ENCODE data around the gene ANKS3. TPM values are rescaled to one million over a fixed set of nuclear protein-coding genes. Genes with fewer than 3 reads are reported as not detected.

The ANKS3 gene
- total and polyA plus RNA-seq, 10 of the 15 experiments (the other 5 are each of a cell fraction or from before 2014, with no cell fraction given): 0.29 to 14.2 (median 8.5) TPM

DNA sequence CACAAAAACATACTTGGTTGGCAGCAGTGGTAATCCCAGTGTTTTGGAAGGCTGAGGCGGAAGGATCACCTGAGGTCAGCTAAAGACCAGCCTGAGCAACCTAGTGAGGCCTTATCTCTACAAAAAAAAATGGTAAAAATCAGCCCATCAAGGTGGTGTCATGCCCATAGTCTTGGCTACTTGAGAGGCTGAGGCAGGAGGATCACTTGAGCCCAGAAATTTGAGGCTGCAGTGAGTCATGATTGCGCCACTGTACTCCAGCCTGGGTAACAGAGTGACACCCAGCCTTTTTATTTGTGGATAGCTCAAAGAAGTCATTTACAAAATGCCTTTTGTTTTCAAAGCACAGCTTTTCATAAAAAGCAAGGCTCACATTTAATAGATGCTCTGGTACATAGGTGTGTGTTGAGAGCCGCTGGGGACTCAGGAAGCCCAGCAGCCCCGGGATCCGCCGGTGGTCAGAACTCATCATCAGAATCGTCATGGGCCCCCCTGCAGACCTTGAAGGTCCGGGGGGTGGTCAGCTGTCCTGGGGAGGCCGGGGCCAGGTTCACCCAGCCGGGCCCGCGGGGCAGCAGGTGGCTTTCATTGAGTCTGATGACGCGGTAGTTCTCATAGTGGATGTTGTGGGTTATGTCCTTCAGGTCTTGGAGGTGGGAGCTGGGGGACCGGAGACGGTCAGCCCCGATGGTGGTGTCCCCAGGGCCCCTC, 43.4 kb upstream of the ANKS3 start:
- H3K27me3 ChIP-seq (replicated peaks in 1 of 2; ENCODE audit: control insufficient read depth in 2 of 2, insufficient read depth in 2 of 2, low read length in 1 of 2): no peaks in the 10 kb centered on the region

DNA sequence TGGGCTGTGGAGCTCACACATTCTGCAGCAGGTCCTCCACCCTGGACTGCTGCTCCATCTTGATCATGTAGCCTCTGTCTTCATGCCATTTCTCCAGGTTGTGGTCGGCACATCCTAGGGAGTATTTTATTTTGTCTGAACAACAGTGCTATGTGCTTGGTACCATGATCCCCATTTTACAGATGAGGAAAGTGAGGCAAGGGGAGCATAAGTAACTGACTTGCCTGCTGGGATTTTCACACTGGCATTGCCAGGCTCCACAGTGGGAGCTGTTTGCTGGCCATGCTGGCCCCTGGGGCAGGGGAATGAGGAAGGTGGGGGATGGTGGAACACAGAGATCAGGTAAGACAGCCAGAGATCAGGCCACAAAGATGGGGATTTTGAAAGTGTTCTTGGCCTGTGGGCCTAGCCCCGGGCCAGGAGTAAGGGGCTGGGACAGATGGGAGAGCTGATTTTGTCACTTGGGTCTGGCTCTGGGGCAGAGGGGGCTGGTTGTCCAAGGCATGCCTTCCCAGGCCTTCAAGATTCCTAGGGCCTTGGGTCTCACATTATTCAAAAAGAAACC, 42.2 kb upstream of the ANKS3 start:
- H3K27ac ChIP-seq (ENCODE audit: control insufficient read depth, insufficient read depth): no peak overlapping the region
- DNase-seq (ENCODE audit: low read depth, low spot score): no peak
- H4K20me1 ChIP-seq (ENCODE audit: control insufficient read depth, insufficient read depth): no peaks in the 10 kb centered on the region
- POLR2A ChIA-PET: no interaction called here
- H3K4me2 ChIP-seq (ENCODE audit: control insufficient read depth, insufficient read depth): no peak overlapping the region
- H3K36me3 ChIP-seq (ENCODE audit: control insufficient read depth in 2 of 2, insufficient read depth in 2 of 2, low read length in 1 of 2): no peaks in the 10 kb centered on the region
- BruUV-seq (replicated peaks): no TSS peak
- no peaks in the 10 kb centered on the region for H3K9me3 ChIP-seq (replicated peaks; ENCODE audit: control insufficient read depth, insufficient read depth, low read length)
- H3K4me1 ChIP-seq (ENCODE audit: control insufficient read depth, insufficient read depth, low read length): no peaks in the 10 kb centered on the region
- in situ Hi-C loops (cut with MboI) (no loop called here), intact Hi-C loops (cut with micrococcal nuclease; ENCODE audit: unreplicated experiment) (no loop called here)
- FAIRE-seq: no peak
- no peaks in the 10 kb centered on the region for H3K79me2 ChIP-seq (ENCODE audit: control insufficient read depth, insufficient read depth, low read length)
- CTCF ChIA-PET: no interaction called here
- SMC1A ChIA-PET (ENCODE audit: uncharacterized antibody, unreplicated experiment): no interaction called here
- no peak overlapping the region for H3K9ac ChIP-seq (ENCODE audit: control insufficient read depth, insufficient read depth, low read length)
- H3K27me3 ChIP-seq (replicated peaks in 1 of 2; ENCODE audit: control insufficient read depth in 2 of 2, insufficient read depth in 2 of 2, low read length in 1 of 2): no peaks in the 10 kb centered on the region
- RAD21 ChIA-PET (ENCODE audit: unreplicated experiment): no interaction called here
- ATAC-seq: no peak
- no peak overlapping the region for H2AFZ ChIP-seq (ENCODE audit: control insufficient read depth, low read depth, low read length)
- WGBS (ENCODE audit: insufficient coverage, insufficient replicate concordance, low lambda C conversion rate, missing lambda C conversion rate): 7% methylated on average over 2 of the region's 2 CpGs
- no peak overlapping the region for H3K4me3 ChIP-seq
- TF ChIP-seq BHLHE40 (IDR thresholded peaks at IDR 0.05; ENCODE audit: borderline replicate concordance in 1 of 2, low read depth in 2 of 2, low read length in 1 of 2): no peak
- TF ChIP-seq NR2C1 (IDR thresholded peaks at IDR 0.05): no peak
- TF ChIP-seq, protein P1, sequence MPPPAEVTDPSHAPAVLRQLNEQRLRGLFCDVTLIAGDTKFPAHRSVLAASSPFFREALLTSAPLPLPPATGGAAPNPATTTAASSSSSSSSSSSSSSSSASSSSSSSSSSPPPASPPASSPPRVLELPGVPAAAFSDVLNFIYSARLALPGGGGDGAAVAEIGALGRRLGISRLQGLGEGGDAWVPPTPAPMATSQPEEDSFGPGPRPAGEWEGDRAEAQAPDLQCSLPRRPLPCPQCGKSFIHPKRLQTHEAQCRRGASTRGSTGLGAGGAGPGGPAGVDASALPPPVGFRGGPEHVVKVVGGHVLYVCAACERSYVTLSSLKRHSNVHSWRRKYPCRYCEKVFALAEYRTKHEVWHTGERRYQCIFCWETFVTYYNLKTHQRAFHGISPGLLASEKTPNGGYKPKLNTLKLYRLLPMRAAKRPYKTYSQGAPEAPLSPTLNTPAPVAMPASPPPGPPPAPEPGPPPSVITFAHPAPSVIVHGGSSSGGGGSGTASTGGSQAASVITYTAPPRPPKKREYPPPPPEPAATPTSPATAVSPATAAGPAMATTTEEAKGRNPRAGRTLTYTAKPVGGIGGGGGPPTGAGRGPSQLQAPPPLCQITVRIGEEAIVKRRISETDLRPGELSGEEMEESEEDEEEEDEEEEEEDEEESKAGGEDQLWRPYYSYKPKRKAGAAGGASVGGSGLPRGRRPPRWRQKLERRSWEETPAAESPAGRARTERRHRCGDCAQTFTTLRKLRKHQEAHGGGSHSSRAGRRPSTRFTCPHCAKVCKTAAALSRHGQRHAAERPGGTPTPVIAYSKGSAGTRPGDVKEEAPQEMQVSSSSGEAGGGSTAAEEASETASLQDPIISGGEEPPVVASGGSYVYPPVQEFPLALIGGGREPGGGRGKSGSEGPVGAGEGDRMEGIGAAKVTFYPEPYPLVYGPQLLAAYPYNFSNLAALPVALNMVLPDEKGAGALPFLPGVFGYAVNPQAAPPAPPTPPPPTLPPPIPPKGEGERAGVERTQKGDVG (CRISPR knock-in tag; IDR thresholded peaks at IDR 0.05): no peak
- no peak for TF ChIP-seq CBFB (IDR thresholded peaks at IDR 0.05; ENCODE audit: low read depth)
- no peak for TF ChIP-seq MEF2B (IDR thresholded peaks at IDR 0.05; ENCODE audit: partially characterized antibody, poor library complexity, severe bottlenecking)
- TF ChIP-seq, protein P2, sequence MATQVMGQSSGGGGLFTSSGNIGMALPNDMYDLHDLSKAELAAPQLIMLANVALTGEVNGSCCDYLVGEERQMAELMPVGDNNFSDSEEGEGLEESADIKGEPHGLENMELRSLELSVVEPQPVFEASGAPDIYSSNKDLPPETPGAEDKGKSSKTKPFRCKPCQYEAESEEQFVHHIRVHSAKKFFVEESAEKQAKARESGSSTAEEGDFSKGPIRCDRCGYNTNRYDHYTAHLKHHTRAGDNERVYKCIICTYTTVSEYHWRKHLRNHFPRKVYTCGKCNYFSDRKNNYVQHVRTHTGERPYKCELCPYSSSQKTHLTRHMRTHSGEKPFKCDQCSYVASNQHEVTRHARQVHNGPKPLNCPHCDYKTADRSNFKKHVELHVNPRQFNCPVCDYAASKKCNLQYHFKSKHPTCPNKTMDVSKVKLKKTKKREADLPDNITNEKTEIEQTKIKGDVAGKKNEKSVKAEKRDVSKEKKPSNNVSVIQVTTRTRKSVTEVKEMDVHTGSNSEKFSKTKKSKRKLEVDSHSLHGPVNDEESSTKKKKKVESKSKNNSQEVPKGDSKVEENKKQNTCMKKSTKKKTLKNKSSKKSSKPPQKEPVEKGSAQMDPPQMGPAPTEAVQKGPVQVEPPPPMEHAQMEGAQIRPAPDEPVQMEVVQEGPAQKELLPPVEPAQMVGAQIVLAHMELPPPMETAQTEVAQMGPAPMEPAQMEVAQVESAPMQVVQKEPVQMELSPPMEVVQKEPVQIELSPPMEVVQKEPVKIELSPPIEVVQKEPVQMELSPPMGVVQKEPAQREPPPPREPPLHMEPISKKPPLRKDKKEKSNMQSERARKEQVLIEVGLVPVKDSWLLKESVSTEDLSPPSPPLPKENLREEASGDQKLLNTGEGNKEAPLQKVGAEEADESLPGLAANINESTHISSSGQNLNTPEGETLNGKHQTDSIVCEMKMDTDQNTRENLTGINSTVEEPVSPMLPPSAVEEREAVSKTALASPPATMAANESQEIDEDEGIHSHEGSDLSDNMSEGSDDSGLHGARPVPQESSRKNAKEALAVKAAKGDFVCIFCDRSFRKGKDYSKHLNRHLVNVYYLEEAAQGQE (IDR thresholded peaks at IDR 0.05; ENCODE audit: low read depth, low read length): no peak
- no peak for TF ChIP-seq CHD1 (IDR thresholded peaks at IDR 0.05; ENCODE audit: low read depth, low read length)
- TF ChIP-seq ZNF207 (IDR thresholded peaks at IDR 0.05; ENCODE audit: borderline replicate concordance): no peak

More for the DNA sequence above, 43.4 kb upstream of the ANKS3 start:
- Histone ChIP-seq H3K9ac (ENCODE audit: control insufficient read depth, insufficient read depth, low read length) (no peak overlapping the region), H3K4me1 (ENCODE audit: control insufficient read depth, insufficient read depth, low read length) (no peaks in the 10 kb centered on the region), H3K9me3 (replicated peaks; ENCODE audit: control insufficient read depth, insufficient read depth, low read length) (no peaks in the 10 kb centered on the region), H3K4me3 (no peak overlapping the region), H2AFZ (ENCODE audit: control insufficient read depth, low read depth, low read length) (no peak overlapping the region), H3K79me2 (ENCODE audit: control insufficient read depth, insufficient read depth, low read length) (no peaks in the 10 kb centered on the region), H3K27ac (ENCODE audit: control insufficient read depth, insufficient read depth) (no peak overlapping the region), H3K4me2 (ENCODE audit: control insufficient read depth, insufficient read depth) (no peak overlapping the region), H3K36me3 (ENCODE audit: control insufficient read depth in 2 of 2, insufficient read depth in 2 of 2, low read length in 1 of 2) (no peaks in the 10 kb centered on the region), H4K20me1 (ENCODE audit: control insufficient read depth, insufficient read depth) (no peaks in the 10 kb centered on the region)
- SMC1A ChIA-PET (ENCODE audit: uncharacterized antibody, unreplicated experiment): no interaction called here
- POLR2A ChIA-PET: interaction anchor here (0.6 kb wide), 1 partner anchor 9 kb away, joined by 3 read pairs; no protein-coding TSS in a partner anchor
- TF ChIP-seq NBN (IDR thresholded peaks at IDR 0.05) (no peak), WRNIP1 (IDR thresholded peaks at IDR 0.05; ENCODE audit: borderline replicate concordance, low read depth, low read length) (no peak), ZZZ3 (IDR thresholded peaks at IDR 0.05; ENCODE audit: control insufficient read depth, insufficient read length, low read depth) (no peak)
- CTCF ChIA-PET: interaction anchor here (0.5 kb wide), 1 partner anchor 28 kb away, joined by 3 read pairs; no protein-coding TSS in a partner anchor
- RAD21 ChIA-PET (ENCODE audit: unreplicated experiment): no interaction called here
- intact Hi-C loops (cut with micrococcal nuclease; ENCODE audit: unreplicated experiment): no loop called here
- WGBS (ENCODE audit: insufficient coverage, insufficient replicate concordance, low lambda C conversion rate, missing lambda C conversion rate): 58% methylated on average over 17 of the region's 17 CpGs
- BruUV-seq (replicated peaks): no TSS peak
- no peak for ATAC-seq
- DNase-seq (ENCODE audit: low read depth, low spot score): no peak
- in situ Hi-C loops (cut with MboI): no loop called here
- no peak for FAIRE-seq
